ENCODE data around the gene VPS37B.
"Not testable (repeated sequence)": the region's sequence is repeated elsewhere in the genome, so short reads cannot be mapped to it uniquely, and the experiment has no call there.

The VPS37B gene

GRCh38 chr12:122895704-122896636 is at the start of gene VPS37B:
Gene VPS37B (minus strand): TSS chr12:122896124. CDS start chr12:122896062, 62 bp downstream.
- DNase-seq (ENCODE audit: low read depth), result peak; percentile 51

GRCh38 chr12:122944605-122945592 is 49.0 kb upstream of the VPS37B start:
- no peak for DNase-seq (ENCODE audit: low read depth)

GRCh38 chr12:122943196-122943595 is 47.3 kb upstream of the VPS37B start:
- no peak for DNase-seq (ENCODE audit: low read depth)

- DNase-seq (ENCODE audit: low read depth), result no peak
These were observed 46.7 kb upstream of the VPS37B start for GRCh38 chr12:122942637-122943036.

GRCh38 chr12:122941351-122941750 is 45.4 kb upstream of the VPS37B start:
- not testable (repeated sequence) for DNase-seq (ENCODE audit: low read depth)

GRCh38 chr12:122939125-122939524 is 43.2 kb upstream of the VPS37B start:
- no peak for DNase-seq (ENCODE audit: low read depth)

GRCh38 chr12:122937622-122938091 is 41.7 kb upstream of the VPS37B start:
- no peak for DNase-seq (ENCODE audit: low read depth)

GRCh38 chr12:122935318-122935717 is 39.4 kb upstream of the VPS37B start:
- DNase-seq (ENCODE audit: low read depth), result no peak

GRCh38 chr12:122934722-122935121 is 38.8 kb upstream of the VPS37B start:
- DNase-seq (ENCODE audit: low read depth), result no peak

GRCh38 chr12:122932207-122932606 is 36.3 kb upstream of the VPS37B start:
- DNase-seq (ENCODE audit: low read depth), result no peak

- DNase-seq (ENCODE audit: low read depth), result no peak
These were observed 33.9 kb upstream of the VPS37B start for GRCh38 chr12:122929812-122930211.

- no peak for DNase-seq (ENCODE audit: low read depth)
These were observed 33.2 kb upstream of the VPS37B start for GRCh38 chr12:122929148-122929538.

GRCh38 chr12:122928404-122929147 is 32.7 kb upstream of the VPS37B start:
- DNase-seq (ENCODE audit: low read depth), result no peak

- DNase-seq (ENCODE audit: low read depth), result no peak
These were observed 32.0 kb upstream of the VPS37B start for GRCh38 chr12:122927756-122928403.

- no peak for DNase-seq (ENCODE audit: low read depth)
These were observed 26.0 kb upstream of the VPS37B start for GRCh38 chr12:122921917-122922316.

GRCh38 chr12:122920687-122921086 is 24.8 kb upstream of the VPS37B start:
- no peak for DNase-seq (ENCODE audit: low read depth)

GRCh38 chr12:122918827-122919226 is 22.9 kb upstream of the VPS37B start:
- DNase-seq (ENCODE audit: low read depth), result no peak

GRCh38 chr12:122917507-122918121 is 21.7 kb upstream of the VPS37B start:
- no peak for DNase-seq (ENCODE audit: low read depth)

GRCh38 chr12:122909442-122910288 is 13.7 kb upstream of the VPS37B start:
- no peak for DNase-seq (ENCODE audit: low read depth)

- DNase-seq (ENCODE audit: low read depth), result no peak
These were observed 13.0 kb upstream of the VPS37B start for GRCh38 chr12:122908915-122909314.

Measured in HS-27A (cell line).